22Rv1 (cell line): ENCODE data around the gene SAE1.

Experiments used
- ZFX ChIP-seq: fragments of 450-650 bp; IDR thresholded peaks from 2 replicates; pipeline ENCODE4 v1.6.1; 2017; ENCODE audit warnings: antibody characterized with exemption, borderline replicate concordance
- TF ChIP-seq, protein P1 (sequence below): fragments of 450-650 bp; IDR thresholded peaks from 2 replicates; pipeline ENCODE4 v1.5.1; 2017; ENCODE audit warnings: mild to moderate bottlenecking

DNA sequence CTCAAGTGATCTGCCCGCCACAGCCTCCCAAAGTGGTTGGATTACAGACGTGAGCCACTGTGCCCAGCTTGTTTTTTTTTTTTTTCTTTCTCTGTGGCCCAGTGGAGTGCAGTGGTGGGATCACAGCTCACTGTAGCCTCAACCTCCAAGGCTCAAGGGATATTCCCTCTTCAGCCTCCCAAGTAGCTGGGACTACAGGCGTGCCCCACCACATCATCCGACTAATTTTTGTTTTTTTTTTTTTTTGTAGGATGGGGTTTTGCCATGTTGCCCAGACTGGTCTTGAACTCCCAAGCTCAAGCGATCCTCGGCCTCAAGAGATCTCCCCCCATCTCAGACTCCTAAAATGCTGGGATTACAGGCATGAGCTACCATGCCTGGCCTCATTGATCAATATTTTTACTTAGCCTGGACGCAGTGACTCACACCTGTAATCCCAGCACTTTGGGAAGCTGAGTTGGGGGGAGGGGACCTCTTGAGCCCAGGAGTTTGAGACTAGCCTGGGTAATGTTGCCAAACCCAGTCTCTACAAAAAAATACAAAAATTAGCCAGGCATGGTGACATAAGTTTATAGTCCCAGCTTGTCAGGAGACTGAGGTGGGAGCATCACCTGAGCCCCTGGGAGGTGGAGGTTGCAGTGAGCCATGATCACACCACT, 1.7 kb downstream of the SAE1 start:
- TF ChIP-seq, protein P1, sequence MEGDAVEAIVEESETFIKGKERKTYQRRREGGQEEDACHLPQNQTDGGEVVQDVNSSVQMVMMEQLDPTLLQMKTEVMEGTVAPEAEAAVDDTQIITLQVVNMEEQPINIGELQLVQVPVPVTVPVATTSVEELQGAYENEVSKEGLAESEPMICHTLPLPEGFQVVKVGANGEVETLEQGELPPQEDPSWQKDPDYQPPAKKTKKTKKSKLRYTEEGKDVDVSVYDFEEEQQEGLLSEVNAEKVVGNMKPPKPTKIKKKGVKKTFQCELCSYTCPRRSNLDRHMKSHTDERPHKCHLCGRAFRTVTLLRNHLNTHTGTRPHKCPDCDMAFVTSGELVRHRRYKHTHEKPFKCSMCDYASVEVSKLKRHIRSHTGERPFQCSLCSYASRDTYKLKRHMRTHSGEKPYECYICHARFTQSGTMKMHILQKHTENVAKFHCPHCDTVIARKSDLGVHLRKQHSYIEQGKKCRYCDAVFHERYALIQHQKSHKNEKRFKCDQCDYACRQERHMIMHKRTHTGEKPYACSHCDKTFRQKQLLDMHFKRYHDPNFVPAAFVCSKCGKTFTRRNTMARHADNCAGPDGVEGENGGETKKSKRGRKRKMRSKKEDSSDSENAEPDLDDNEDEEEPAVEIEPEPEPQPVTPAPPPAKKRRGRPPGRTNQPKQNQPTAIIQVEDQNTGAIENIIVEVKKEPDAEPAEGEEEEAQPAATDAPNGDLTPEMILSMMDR: no peak
- TF ChIP-seq ZFX: no peak
